Vagina (tissue), 2 donors: ENCODE data around the gene CNTN5. TPM values are rescaled to one million over a fixed set of nuclear protein-coding genes. Genes with fewer than 3 reads are reported as not detected.

ENCODE experiments used
- DNase-seq, 2 donors: peaks; one replicate each; pipeline ENCODE4 v3.0.0-alpha.2; 2017; ENCODE audit errors: extremely low spot score in 2 of 2
- H3K27ac ChIP-seq: fragments of 200-600 bp; sonication (generic); one replicate; pipeline ENCODE4 v1.5.1; 2019
- H3K27me3 ChIP-seq: fragments of 200-600 bp; sonication (generic); one replicate; pipeline ENCODE4 v1.5.1; 2019
- H3K36me3 ChIP-seq, 2 donors: fragments of 200-600 bp; sonication (generic); one replicate each; pipeline ENCODE4 v1.5.1; 2017 to 2019
- H3K4me1 ChIP-seq: fragments of 200-600 bp; sonication (generic); one replicate; pipeline ENCODE4 v1.5.1; 2019
- H3K4me3 ChIP-seq, 2 donors: fragments of 200-600 bp; sonication (generic); 1 replicate in 1 of 2; 2 replicates in 1 of 2; pipeline ENCODE4 v1.5.1; 2016 to 2019
- H3K9me3 ChIP-seq: fragments of 200-600 bp; sonication (generic); one replicate; pipeline ENCODE4 v1.5.1; 2019
- POLR2A ChIP-seq, 2 donors: fragments of 450-650 bp; IDR thresholded peaks; one replicate each; pipeline ENCODE4 v1.6.1; 2017; ENCODE audit warnings: antibody characterized with exemption in 2 of 2, mild to moderate bottlenecking in 2 of 2, moderate library complexity in 2 of 2
- POLR2AphosphoS5 ChIP-seq, 2 donors: sonication (generic); formaldehyde crosslinking; IDR thresholded peaks; one replicate each; pipeline ENCODE4 v1.9.0; 2017; ENCODE audit warnings: antibody characterized with exemption in 2 of 2, mild to moderate bottlenecking in 2 of 2, low read depth in 1 of 2; ENCODE audit not compliant: insufficient read depth in 1 of 2
- intact Hi-C: fragments of 100-400 bp; cut with DNase I; formaldehyde crosslinking; loops from one replicate; pipeline ENCODE4 v1.15.1; 2023
- total RNA-seq: library from RNA; depleted of rRNA; stranded (reverse); fragments of >200 nt; gene quantifications from one replicate; pipeline ENCODE4 v1.2.3, GENCODE V29; 2016
- TF ChIP-seq, protein P1 (sequence below), 3 experiments: fragments of 450-650 bp in 2 of 3; fragments of 200-600 bp in 1 of 3; sonication (generic) in 1 of 3; IDR thresholded peaks; one replicate each; pipeline ENCODE4 v1.5.1; 2017 to 2019; ENCODE audit warnings: antibody characterized with exemption in 3 of 3, mild to moderate bottlenecking in 2 of 3, moderate library complexity in 2 of 3

CNTN5 gene
- total RNA-seq, 1 donor from 2014 or later, result 0.25 TPM

- intact Hi-C loops, result no loop called here
- Histone ChIP-seq H3K4me1 (no peaks in the 10 kb centered on the region), H3K27ac (no peak overlapping the region), H3K9me3 (no peaks in the 10 kb centered on the region), H3K4me3 (no peak overlapping the region), H3K27me3 (no peaks in the 10 kb centered on the region), H3K36me3 (no peaks in the 10 kb centered on the region)
- DNase-seq, result no peak
- TF ChIP-seq, protein P1, sequence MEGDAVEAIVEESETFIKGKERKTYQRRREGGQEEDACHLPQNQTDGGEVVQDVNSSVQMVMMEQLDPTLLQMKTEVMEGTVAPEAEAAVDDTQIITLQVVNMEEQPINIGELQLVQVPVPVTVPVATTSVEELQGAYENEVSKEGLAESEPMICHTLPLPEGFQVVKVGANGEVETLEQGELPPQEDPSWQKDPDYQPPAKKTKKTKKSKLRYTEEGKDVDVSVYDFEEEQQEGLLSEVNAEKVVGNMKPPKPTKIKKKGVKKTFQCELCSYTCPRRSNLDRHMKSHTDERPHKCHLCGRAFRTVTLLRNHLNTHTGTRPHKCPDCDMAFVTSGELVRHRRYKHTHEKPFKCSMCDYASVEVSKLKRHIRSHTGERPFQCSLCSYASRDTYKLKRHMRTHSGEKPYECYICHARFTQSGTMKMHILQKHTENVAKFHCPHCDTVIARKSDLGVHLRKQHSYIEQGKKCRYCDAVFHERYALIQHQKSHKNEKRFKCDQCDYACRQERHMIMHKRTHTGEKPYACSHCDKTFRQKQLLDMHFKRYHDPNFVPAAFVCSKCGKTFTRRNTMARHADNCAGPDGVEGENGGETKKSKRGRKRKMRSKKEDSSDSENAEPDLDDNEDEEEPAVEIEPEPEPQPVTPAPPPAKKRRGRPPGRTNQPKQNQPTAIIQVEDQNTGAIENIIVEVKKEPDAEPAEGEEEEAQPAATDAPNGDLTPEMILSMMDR (IDR thresholded peaks at IDR 0.05), result no peak
- no peak for TF ChIP-seq POLR2AphosphoS5 (IDR thresholded peaks at IDR 0.05; ENCODE audit: insufficient read depth in 1 of 2, low read depth in 1 of 2)
Observed at GRCh38 chr11:99911116-99911515, 890.4 kb downstream of the CNTN5 start.

GRCh38 chr11:99916078-99916477, 895.3 kb downstream of the CNTN5 start:
- no peaks in the 10 kb centered on the region for H3K9me3 ChIP-seq
- H3K4me1 ChIP-seq, result no peaks in the 10 kb centered on the region
- no peak for DNase-seq
- H3K27me3 ChIP-seq, result no peaks in the 10 kb centered on the region
- no peaks in the 10 kb centered on the region for H3K36me3 ChIP-seq
- TF ChIP-seq POLR2AphosphoS5 (IDR thresholded peaks at IDR 0.05; ENCODE audit: insufficient read depth in 1 of 2, low read depth in 1 of 2), result no peak
- TF ChIP-seq, protein P1 (IDR thresholded peaks at IDR 0.05), result no peak
- no peak for TF ChIP-seq POLR2A (IDR thresholded peaks at IDR 0.05)
- H3K27ac ChIP-seq, result no peak overlapping the region
- no peak overlapping the region for H3K4me3 ChIP-seq
- intact Hi-C loops, result no loop called here

DNA sequence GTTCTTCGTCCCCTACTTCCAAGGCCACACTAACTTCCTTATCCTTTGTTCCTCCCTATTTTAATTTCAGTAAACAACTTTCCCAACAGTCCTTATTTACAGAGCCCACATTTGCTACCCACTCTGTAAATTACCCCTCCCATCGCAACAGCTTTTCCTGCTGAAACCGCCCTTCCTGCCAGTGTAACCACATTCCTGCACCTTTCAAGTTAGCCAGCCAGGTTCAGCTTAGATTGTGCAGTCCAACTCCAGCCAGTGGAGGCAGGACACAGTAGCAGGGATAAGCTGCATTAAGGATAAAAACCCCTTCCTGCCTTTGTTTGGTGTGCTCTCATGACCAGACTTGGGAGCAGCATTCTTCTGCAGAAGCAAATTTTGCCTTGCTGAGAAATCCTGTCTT, 898.0 kb downstream of the CNTN5 start:
- Histone ChIP-seq H3K27me3 (no peaks in the 10 kb centered on the region), H3K36me3 (no peaks in the 10 kb centered on the region), H3K9me3 (no peaks in the 10 kb centered on the region), H3K4me3 (no peak overlapping the region), H3K27ac (no peak overlapping the region), H3K4me1 (no peaks in the 10 kb centered on the region)
- DNase-seq, result no peak
- intact Hi-C loops, result no loop called here
- TF ChIP-seq POLR2A (IDR thresholded peaks at IDR 0.05) (no peak), POLR2AphosphoS5 (IDR thresholded peaks at IDR 0.05; ENCODE audit: insufficient read depth in 1 of 2, low read depth in 1 of 2) (no peak)
- TF ChIP-seq, protein P1 (IDR thresholded peaks at IDR 0.05), result no peak

DNA sequence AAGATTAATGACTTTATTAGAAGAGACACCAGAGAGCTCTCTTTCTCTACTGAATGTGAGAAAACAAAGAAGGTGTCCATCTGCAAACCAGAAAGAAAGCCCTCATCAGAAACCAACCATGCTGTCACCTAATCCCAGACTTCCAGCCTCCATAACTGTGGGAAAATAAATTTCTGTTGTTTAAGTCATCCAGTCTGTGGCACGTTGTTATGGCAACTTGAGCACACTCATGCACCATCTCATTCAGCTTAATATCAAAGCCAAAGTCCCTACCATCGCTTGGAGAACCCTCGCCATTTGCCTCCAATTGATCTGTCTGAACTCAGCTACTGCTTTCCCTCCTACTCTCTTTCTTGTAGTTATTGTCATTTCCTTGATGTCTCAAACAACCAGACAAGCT, 900.2 kb downstream of the CNTN5 start:
- Histone ChIP-seq H3K4me3 (no peak overlapping the region), H3K9me3 (no peaks in the 10 kb centered on the region), H3K27me3 (no peaks in the 10 kb centered on the region), H3K4me1 (no peaks in the 10 kb centered on the region), H3K36me3 (no peaks in the 10 kb centered on the region), H3K27ac (no peak overlapping the region)
- TF ChIP-seq, protein P1 (IDR thresholded peaks at IDR 0.05), result no peak
- no peak for TF ChIP-seq POLR2AphosphoS5 (IDR thresholded peaks at IDR 0.05; ENCODE audit: insufficient read depth in 1 of 2, low read depth in 1 of 2)
- no peak for TF ChIP-seq POLR2A (IDR thresholded peaks at IDR 0.05)
- intact Hi-C loops, result no loop called here
- no peak for DNase-seq

GRCh38 chr11:99925968-99926367, 905.2 kb downstream of the CNTN5 start:
- no peak for TF ChIP-seq POLR2A (IDR thresholded peaks at IDR 0.05)
- TF ChIP-seq, protein P1 (IDR thresholded peaks at IDR 0.05), result no peak
- TF ChIP-seq POLR2AphosphoS5 (IDR thresholded peaks at IDR 0.05; ENCODE audit: insufficient read depth in 1 of 2, low read depth in 1 of 2), result no peak
- no peaks in the 10 kb centered on the region for H3K27me3 ChIP-seq
- no peaks in the 10 kb centered on the region for H3K9me3 ChIP-seq
- no peaks in the 10 kb centered on the region for H3K4me1 ChIP-seq
- H3K4me3 ChIP-seq, result no peak overlapping the region
- no peak overlapping the region for H3K27ac ChIP-seq
- no peak for DNase-seq
- no peaks in the 10 kb centered on the region for H3K36me3 ChIP-seq
- intact Hi-C loops, result no loop called here
